ENCODE results near the gene KSR1. TPM values are rescaled to one million over a fixed set of nuclear protein-coding genes. Genes with fewer than 3 reads are reported as not detected.

Gene KSR1
- total and polyA plus RNA-seq, 9 of the 15 experiments (the other 6 are each of a cell fraction or from before 2014, with no cell fraction given) = 1.4 to 51.7 (median 18.4) TPM

DNA sequence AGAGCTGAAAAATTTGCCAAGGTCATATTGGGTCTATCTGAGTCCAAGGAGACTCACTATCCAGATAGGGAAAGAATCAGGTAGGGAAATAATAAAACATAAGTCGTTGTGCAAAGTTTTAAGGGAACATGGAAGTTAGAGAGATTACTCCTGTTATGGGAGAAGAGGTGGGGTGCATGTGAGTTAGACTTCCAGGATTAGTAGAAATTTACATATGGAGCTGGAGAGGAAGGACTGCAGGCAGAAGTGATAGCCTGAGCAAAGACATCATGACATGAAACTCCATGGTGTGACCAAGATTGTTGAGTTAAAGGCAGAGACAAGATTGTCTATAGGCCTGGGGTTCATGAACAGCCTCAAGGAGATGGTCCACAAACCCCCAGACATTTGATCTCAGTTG is 5.8 kb upstream of the KSR1 start (continued):
- TF ChIP-seq ZNF146 (CRISPR knock-in tag; IDR thresholded peaks at IDR 0.05; ENCODE audit: unreplicated experiment) = no peak
- TF ChIP-seq ZFPM2 (CRISPR knock-in tag; IDR thresholded peaks at IDR 0.05) = no peak
- no peak for TF ChIP-seq ZNF175 (CRISPR knock-in tag; IDR thresholded peaks at IDR 0.05; ENCODE audit: low read depth)
- no peak for TF ChIP-seq SNRNP70 (optimal IDR thresholded peaks at IDR 0.05; ENCODE audit: low read depth, low read length)

- no TSS peak for BruUV-seq (replicated peaks)
- Histone ChIP-seq H2AFZ (ENCODE audit: low read depth, low read length) (no peak overlapping the region), H3K36me3 (ENCODE audit: control insufficient read depth, insufficient read depth, low read length) (no peaks in the 10 kb centered on the region), H3K79me2 (ENCODE audit: control insufficient read depth, insufficient read depth, low read length) (peaks cover 4% of the 10 kb centered on the region), H3K4me3 (no peak overlapping the region), H3K27me3 (ENCODE audit: control insufficient read depth in 2 of 2, insufficient read depth in 2 of 2, low read length in 2 of 2) (no peaks in the 10 kb centered on the region), H3K4me2 (ENCODE audit: insufficient read depth, low read length) (no peak overlapping the region), H3K27ac (ENCODE audit: extremely low read depth, low read depth, low read length) (no peak overlapping the region), H3K9me1 (ENCODE audit: control insufficient read depth, insufficient read depth, low read length) (no peaks in the 10 kb centered on the region), H4K20me1 (replicated peaks; ENCODE audit: control insufficient read depth, insufficient read depth, low read length) (no peaks in the 10 kb centered on the region), H3K4me1 (replicated peaks in 1 of 2; ENCODE audit: control insufficient read depth in 2 of 2, insufficient read depth in 2 of 2, low read length in 2 of 2) (peaks cover 36 to 44% of the 10 kb centered on the region in 2 experiments; a peak in 4 of 5 replicates), H3K9me3 (replicated peaks; ENCODE audit: control insufficient read depth, insufficient read depth, low read depth, low read length) (no peaks in the 10 kb centered on the region), H3K9ac (ENCODE audit: insufficient read depth in 1 of 2, low read depth in 2 of 2, low read length in 2 of 2) (no peak overlapping the region)
- ChIA-PET POLR2A (interaction anchor here (0.7 to 0.8 kb wide), 3 partner anchors 15 to 139 kb away, joined by 3 to 4 read pairs (median 3); no protein-coding TSS in a partner anchor), CTCF (ENCODE audit: low intra/inter-chr PET ratio) (no interaction called here)
- FAIRE-seq (no peak), ATAC-seq (no peak), DNase-seq (ENCODE audit: extremely low read depth in 1 of 4, low spot score in 3 of 4) (no peak)
- 97% methylated on average over 3 of the region's 3 CpGs for WGBS (ENCODE audit: insufficient coverage, low coverage, missing lambda C conversion rate)
- intact Hi-C loops (cut with micrococcal nuclease) = loop anchor here (10.0 kb wide), 1 partner anchor 207 kb away; no protein-coding TSS in a partner anchor
- in situ Hi-C loops (cut with MboI) = no loop called here
- TF ChIP-seq BRD4 (IDR thresholded peaks at IDR 0.05) (no peak), GTF2F1 (IDR thresholded peaks at IDR 0.05; ENCODE audit: low read depth, low read length) (no peak), RBM14 (IDR thresholded peaks at IDR 0.05; ENCODE audit: borderline replicate concordance, insufficient read depth, low read depth, low read length) (no peak), TFAP4 (CRISPR knock-in tag; IDR thresholded peaks at IDR 0.05; ENCODE audit: borderline replicate concordance) (no peak), RBM25 (IDR thresholded peaks at IDR 0.05; ENCODE audit: low read depth, low read length, severe bottlenecking) (peak; percentile 87), ZNF507 (tag; conservative IDR thresholded peaks at IDR 0.05) (no peak), ZNF717 (CRISPR knock-in tag; IDR thresholded peaks at IDR 0.05) (no peak), E2F3 (CRISPR knock-in tag; IDR thresholded peaks at IDR 0.05) (no peak), POLR2B (IDR thresholded peaks at IDR 0.05; ENCODE audit: low read depth, partially characterized antibody) (no peak), GABPA (tag; conservative IDR thresholded peaks at IDR 0.05; ENCODE audit: low read depth) (no peak), NFXL1 (CRISPR knock-in tag; IDR thresholded peaks at IDR 0.05) (no peak), CUX1 (CRISPR knock-in tag; IDR thresholded peaks at IDR 0.05) (no peak), FOXK2 (conservative IDR thresholded peaks at IDR 0.05 in 1 of 2, IDR thresholded peaks at IDR 0.05 in 1 of 2; ENCODE audit: low read depth in 2 of 2) (no peak), TBP (optimal IDR thresholded peaks at IDR 0.05; ENCODE audit: low read depth, low read length) (no peak)
These were observed 4.3 kb upstream of the KSR1 start for GRCh38 chr17:27451906-27452305.
